ENCODE measurements around the gene IGFBP6.
"Not testable (repeated sequence)": the region's sequence is repeated elsewhere in the genome, so short reads cannot be mapped to it uniquely, and the experiment has no call there.

IGFBP6 gene

GRCh38 chr12:53071591-53072551 is 25.6 kb upstream of the IGFBP6 start:
- no peak for DNase-seq

- DNase-seq, result no peak
Observed at GRCh38 chr12:53073881-53074280, 23.6 kb upstream of the IGFBP6 start.

GRCh38 chr12:53074283-53074998 is 23.0 kb upstream of the IGFBP6 start:
- no peak for DNase-seq

- DNase-seq, result no peak
Observed at GRCh38 chr12:53074999-53075370, 22.5 kb upstream of the IGFBP6 start.

GRCh38 chr12:53076461-53076860 is 21.0 kb upstream of the IGFBP6 start:
- no peak for DNase-seq

- DNase-seq, result no peak
Observed at GRCh38 chr12:53077030-53077429, 20.4 kb upstream of the IGFBP6 start.

- DNase-seq, result no peak
Observed at GRCh38 chr12:53078425-53079225, 18.8 kb upstream of the IGFBP6 start.

- peak; percentile 93 for DNase-seq
Observed at GRCh38 chr12:53079226-53080117, 18.0 kb upstream of the IGFBP6 start, which contains the start of gene SPRYD3. SPRYD3 (minus strand) TSS chr12:53079390; CDS start chr12:53079333, 57 bp downstream.

- no peak for DNase-seq
Observed at GRCh38 chr12:53082637-53083175, 14.8 kb upstream of the IGFBP6 start.

GRCh38 chr12:53086361-53086760 is 11.1 kb upstream of the IGFBP6 start:
- DNase-seq, result no peak

- DNase-seq, result no peak
Observed at GRCh38 chr12:53090105-53090504, 7.4 kb upstream of the IGFBP6 start.

GRCh38 chr12:53090554-53090953 is 6.9 kb upstream of the IGFBP6 start:
- DNase-seq, result no peak

- no peak for DNase-seq
Observed at GRCh38 chr12:53091756-53092155, 5.7 kb upstream of the IGFBP6 start.

- no peak for DNase-seq
Observed at GRCh38 chr12:53093777-53094393, 3.6 kb upstream of the IGFBP6 start.

- DNase-seq, result no peak
Observed at GRCh38 chr12:53094394-53094787, 3.1 kb upstream of the IGFBP6 start.

- DNase-seq, result not testable (repeated sequence)
Observed at GRCh38 chr12:53094796-53095595, 2.5 kb upstream of the IGFBP6 start.

- DNase-seq, result not testable (repeated sequence)
Observed at GRCh38 chr12:53095596-53095895, 1.9 kb upstream of the IGFBP6 start.

GRCh38 chr12:53096089-53096741 is 1.3 kb upstream of the IGFBP6 start:
- no peak for DNase-seq

GRCh38 chr12:53096759-53097158 is 708 bp upstream of the IGFBP6 start:
- no peak for DNase-seq

GRCh38 chr12:53097207-53097563 is 282 bp upstream of the IGFBP6 start:
- DNase-seq, result no peak

All from NCI-H748 treated with DMSO at 0.1 percent for 48 hours (cell line).